Stimulated activated CD8-positive, alpha-beta memory T cell treated with anti-CD3 and anti-CD28 coated beads, Interleukin-7, amount 100 ng/mL, for 24 hours (primary cell): ENCODE measurements around the gene TRAPPC6A.

Experiments
- DNase-seq: peaks from one replicate; pipeline ENCODE4 v3.0.0-alpha.2; 2020; ENCODE audit warnings: low read depth

TRAPPC6A gene

DNA sequence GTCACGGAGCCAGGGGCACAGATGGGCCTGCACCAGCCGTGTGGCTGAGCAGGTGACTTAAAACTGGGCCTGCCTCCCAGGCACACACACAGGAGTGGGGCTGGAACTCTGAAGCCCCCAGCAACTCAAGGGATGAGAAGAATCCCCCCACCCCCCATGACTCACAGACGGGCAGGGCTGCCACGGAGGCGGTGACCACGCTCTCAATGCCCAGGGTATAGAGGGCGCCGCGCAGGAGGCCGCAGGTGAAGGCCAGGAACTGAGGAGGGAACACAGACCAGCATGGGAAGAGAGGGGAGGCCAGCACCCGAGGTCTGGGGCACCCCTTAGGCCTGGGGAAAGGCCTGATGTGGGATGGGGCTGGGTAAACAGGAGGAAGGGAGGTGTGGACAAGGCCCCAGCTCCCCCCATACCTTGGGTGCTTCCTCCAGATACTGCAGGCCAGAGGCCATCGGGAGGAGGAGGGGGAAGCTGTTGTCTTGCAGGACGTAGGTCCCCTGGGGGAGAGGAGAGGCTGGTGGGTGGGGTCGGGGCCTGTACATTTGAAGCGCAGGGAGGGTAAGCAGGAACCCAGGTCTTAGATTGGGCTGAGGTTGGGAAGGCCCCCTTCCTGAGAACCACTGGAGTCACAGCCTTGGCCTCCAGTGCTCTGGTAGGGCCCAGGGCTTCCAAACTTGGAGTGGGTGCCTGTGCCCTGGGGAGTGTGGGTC, 14.1 kb downstream of the TRAPPC6A start:
- no peak for DNase-seq

DNA sequence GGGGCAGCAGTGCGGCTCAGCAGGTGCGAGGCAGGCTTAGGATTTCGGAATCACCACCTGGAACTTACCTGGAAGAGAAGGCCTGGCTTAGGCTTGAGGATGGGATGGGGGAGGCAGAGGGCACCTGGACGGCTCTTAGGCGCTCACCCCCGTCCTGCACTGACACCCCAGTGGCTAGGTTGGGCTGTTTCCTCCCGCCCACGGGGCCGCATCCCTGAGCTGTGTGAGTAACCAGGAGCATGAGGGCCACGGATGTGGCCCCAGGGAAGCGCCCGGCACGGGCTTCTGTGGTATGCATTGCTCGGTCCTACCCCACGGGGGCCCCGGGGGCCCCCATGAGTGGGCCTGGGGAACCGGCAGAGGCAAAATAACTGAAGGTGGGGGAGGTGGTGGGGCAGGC, 14.9 kb downstream of the TRAPPC6A start:
- no peak for DNase-seq

DNA sequence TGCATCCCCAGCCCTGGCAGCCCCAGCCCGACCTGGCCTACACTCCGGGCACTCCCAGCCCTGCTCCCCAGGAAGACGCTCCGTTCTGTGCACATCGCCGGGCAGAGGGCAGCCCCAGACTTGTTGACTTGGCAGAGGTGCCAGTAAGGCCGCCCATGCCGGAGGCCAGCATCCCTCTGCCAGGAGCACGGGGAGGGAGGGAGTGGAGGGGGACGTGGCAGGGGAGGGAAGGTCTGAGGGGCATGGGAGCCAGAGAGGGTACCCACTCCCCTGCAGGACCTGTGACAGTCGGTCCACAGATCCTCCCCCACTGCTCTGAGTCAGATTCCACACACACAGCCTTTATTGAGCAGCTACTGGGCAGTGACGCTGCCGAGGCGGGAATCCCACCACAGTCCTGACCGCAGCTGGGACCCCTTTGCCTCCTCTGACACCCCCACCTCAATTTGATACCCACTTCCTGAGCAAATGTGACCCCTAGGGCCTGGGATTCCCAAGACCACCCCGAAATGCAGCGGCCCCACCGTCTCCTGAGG, 15.4 kb downstream of the TRAPPC6A start:
- no peak for DNase-seq

DNA sequence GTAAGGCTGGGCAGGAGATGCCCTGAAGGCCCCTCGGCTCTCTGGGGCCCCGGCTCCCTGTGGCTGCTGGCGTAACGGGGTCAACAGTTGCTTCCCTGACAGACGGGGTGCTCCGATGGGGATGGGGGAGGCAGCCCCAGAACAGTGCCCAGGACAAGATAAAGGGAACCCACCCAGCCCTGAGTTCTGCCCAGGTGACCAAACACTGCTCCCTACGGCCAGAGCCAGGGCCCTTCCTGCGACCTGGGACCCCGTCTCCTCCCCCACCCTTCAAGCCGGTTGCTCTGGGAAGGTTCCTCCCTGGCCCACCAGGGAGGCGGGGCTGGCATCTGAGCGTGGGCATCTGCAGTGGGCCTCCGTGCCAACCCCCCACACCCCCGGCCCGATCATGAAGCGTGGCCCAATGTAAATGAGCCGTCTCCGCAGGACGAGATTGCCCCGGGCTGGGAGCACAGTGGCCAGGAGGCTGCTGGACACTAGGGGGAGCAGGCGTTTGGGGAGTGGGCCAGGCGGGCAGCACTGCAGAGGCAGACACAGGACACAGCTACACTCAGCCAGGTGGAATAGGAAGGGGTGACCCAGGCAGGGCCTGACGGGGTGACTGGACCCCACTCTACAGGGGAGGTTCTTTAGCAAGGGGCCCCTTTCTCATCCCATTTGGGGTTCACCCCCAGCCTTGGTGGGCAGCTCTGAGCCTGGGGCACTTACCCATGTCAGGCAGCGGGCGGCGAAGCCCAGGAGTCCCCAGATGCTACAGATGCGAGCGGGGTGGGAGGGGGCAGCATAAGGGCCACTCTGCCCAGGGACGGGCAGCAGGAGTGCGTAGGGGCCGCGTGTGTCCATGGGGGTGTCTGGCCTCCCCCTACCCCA, 16.1 kb downstream of the TRAPPC6A start:
- DNase-seq, result no peak

DNA sequence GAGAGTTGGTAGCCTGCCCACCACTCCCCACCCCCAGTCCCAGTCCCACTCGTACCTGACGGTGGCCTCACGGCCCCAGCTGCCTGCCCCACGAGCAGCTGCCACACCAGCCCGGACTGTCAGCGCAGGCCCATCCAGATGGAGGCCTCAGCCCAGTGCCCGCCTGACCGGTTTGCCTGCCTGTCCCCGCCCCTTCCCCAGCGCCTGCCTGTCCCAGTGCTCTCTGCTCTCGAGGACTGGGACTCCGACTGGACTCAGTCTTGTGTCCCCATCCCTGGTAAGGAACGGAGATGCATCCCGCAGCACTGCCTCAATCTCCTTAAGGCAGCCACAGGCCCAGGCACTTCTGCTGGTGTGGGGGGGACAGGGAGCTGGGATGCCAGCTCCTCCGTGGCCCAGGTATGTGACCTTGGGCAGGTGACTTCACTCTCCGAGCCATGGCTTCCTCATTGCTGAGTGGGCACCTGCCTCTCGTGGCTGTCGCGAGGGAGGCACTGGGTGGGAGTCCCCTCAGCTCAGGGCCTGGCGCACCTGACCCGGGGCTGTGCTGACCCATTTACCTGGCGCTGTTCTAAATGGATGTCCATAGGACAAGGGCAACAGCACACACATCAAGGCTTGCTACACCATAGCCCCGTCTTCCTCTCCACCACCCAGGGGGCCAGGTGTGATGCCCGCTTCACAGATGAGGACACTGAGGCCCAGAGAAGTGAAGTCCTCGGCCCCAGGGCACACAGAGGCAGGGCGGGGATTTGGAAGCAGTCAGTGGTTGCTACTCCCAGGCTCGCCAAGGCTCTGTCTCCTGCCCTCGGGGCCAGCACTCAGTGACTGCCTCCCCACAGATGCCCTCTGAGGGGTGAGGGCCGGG, 16.9 kb downstream of the TRAPPC6A start, which contains the start of gene NKPD1:
Gene NKPD1 (minus strand): TSS at position 113 of the 868 bp plus-strand sequence. CDS start 832 bp downstream, outside the sequence.
- no peak for DNase-seq

DNA sequence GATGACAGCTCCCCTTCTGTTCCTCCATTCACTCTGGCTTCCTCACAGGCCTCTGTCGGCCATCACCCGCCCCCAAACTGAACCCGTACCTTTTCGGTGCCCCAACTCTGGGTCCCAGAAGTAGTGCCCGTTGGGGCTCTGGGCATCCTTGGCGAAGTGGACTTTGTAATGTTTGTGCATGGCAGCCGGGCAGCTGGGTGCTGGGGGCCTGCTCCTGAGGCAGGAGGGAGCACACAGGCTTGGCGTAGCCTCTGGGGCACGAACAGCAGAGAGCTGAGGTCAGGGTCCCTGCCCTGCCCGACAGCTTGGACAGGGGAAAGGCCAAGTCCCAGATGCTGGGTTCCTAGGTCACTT, 18.1 kb downstream of the TRAPPC6A start:
- DNase-seq, result no peak

DNA sequence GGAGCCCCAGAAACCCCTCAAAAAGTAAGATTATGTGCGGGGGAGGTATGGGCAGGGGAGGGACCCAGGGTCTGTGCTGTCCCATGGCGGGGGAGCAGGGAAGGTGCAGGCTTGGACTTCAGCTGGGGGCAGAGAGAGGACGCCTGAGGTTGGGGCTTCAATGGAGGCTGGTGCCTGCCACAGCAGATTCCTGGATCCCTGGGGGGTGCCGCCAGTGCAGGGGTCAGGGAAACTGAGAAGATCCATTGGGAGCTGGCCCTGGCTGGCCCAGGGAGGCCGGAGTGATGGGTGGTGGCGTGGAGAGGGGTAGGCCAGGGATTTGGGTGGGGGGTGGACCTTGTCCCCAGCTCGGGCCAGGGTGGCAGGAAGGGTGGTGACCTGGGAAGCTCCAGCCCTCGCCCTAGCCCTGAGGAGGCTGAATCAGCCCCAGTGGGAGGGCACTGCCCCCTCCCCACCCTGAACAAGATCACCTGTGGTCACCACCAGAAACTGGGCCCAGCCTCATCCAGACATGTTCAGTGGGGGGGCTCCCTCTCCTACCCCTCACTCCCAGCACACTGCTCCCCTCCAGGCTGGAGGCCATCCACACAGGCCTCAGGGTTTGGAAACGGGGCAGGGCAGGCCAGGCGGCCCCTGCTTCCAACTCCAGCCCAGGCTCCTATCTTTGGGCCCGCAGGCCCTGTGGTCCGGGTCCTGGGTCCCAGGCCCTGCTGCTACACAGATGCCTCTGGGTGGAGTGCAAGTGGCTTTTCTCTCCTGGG, 18.6 kb downstream of the TRAPPC6A start:
- DNase-seq, result no peak

DNA sequence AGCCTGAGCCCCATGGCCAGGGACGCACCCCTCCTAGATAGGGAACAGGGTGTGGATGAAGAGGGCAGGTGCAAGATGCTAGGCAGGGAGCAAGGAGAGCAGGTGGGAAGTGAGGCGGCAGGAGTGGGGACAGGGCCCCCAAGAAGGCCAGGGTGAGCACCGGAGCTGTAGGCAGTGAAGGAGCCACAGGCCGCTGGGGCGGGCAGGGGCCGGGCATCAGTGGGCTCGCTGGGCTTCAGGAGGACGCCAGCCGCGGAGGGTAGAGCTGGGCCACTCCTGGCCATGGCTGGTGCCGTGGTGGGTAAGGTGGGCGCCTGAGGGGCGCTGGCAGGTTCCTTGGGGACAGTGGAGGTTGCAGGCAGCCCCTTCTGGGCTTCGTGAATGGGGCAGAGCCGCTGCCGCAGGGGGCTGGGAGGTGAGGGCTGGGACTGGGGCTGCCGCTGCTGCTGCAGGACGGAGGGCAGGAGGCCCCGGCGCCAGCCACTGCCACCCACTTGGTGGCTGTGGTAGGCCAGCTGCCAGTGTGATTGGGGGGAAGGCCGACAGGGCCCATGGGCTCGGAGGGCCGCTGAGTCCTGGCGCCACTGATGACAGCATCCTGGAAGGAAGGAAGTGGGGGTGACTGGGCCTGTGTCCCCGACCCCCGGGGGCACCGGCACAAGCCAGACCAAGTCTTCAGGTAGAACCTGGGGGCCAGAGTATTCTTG, 19.4 kb downstream of the TRAPPC6A start:
- DNase-seq, result no peak

DNA sequence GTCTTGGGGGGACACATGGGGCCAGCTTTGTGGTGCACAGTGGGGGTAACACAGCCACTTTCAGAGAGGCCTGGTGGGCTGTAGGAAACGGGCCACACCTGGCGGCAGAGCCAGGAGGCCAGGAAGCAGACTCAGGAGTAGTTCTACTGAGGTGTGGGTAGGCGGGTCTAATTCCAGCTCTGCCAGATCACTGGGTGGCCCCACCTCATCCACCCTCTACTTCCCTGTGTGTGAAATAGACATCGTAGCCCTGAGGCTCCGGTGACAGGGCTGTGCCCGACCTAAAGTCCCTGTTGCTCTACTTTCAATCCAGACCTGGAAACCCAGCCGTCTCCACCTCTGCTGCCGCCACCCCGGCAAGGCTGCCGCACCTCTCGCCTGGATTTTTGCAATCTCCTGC, 21.3 kb downstream of the TRAPPC6A start:
- no peak for DNase-seq

DNA sequence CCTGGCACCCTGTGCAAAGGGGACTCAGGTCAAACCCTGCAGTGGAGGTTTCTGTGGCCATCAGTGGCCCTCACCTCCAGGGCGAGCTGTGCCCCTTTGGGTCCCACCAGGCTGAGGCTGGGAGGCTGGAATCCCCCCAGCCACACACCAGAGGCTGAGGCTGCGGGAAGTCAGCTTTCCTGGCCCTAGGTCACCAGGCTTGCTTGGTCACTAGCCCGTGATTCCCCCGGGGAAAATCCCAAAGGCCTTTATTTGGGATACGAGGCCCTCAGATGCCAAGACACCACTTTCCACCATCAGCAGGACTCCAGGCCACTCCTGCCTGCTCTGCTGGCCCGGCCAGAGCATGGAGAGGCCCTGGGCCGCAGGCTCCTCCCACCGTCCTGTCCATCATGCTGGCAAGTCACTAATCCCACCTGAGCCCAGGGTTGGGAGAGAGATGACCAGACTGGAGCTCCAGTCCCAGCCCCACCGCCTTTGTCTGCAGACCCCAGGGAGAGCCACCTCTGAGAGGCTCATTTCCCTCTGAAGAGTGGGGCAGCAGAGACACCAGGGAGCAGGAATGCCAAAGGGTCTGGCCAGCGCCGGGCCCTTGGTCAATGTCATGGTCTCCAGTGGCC, 21.9 kb downstream of the TRAPPC6A start:
- DNase-seq, result no peak

DNA sequence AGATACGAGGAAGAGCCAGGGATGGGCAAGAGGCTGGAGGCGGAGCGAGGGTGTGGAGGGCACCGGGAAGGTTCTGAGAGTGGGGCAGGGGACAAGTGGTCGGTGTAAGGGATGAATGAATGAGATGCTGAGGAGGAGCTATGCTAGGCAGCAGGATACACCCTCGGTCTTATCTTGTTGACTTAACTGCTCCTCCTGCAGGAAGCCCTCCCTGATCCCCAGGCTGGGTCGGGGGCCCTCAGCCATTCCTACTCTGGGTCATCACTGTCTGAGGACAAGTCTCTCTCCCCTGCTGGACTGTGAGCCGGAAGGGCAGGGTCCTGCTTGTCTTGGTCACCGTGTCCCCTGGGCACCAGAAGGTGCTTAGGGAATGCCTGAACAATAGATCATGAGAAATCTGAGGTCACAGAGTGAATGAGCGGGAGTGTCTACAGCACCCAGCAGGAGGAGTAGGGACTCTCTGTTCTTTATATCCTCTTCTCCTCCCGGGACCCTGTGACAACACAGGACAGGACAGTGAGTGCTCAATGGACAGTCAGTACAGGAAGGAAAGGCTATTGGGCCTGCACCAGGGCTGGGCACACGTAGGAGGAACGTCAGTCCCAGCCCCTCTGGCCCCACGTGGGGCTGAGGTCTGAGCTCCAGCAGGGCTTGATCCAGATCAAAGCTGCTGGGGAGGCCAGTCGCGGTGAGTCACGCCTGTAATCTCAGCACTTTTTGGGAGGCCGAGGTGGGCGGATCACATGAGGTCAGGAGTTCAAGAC, 23.8 kb downstream of the TRAPPC6A start:
- DNase-seq, result no peak

DNA sequence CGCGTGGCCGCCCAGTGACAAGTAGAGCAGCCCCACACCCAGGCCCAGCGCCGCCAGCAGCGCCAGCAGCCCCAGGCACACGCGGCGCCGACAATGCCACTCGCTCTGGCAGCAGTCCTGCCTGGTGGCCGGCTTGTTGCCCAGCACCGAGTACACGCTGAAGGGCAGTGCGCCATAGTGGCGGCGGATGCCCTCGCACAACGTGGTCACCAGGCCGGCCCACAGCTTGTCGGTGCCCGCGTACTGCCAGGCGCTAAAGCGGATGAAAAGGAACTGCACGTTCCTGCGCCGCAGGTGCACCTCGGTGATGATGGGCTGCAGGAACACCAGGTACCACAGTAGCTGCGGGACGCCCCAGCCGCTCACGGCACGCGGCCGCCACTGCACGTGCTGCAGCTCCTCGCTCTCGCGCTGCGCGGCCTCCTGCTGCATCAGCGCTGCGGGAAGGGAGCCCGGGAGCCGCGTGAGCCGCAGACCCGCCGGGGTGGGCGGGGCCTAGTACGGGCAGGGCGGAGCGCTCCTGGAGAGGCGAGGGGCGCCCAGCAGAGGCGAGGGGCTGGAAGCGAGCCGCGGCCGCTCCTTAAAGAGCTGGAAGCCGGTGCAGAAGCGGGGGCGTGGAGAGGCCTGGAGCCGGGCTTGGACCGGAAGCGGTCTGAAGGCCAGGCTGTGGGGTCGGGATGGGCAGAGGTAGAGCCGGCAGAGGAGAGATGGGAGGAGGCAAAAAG, 24.5 kb downstream of the TRAPPC6A start:
- DNase-seq, result no peak

DNA sequence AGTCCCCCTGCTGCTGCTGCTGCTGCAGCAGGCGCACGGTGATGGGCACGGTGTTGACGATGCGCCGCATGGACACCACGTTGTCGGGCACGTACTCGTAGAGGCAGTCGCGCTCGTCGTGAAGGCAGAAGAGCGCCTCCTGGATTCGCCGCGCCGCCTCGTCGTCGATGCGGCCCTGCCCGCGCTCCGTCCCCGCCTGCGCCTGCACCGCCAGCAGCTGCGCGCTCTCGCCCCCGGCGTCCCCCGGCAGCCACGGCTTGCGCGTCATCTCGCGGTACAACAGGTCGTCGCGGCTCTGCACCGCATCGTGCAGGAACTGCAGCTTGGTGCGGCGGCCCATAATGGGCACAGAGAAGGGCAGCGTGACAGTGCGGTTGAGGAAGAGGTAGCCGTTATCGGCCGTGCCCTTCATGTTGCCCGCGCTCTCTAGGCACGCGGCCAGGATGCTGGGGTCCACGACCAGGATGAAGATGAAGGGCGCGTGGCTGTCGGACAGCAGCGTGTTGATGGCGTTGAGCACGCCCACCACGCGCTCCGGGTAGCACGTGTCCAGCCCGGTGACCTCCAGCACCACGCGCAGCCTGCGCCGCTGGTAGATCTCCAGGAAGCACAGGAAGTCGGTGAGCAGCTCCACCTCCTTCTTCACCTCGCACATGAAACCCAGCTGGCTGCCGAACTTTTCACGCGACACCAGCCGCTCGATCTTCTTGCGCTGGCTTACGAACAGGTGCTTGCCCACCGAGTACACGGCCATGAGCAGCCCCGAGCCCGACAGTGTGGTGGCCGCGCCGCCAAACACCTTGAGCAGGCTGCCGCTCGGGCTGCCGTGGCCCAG, 25.3 kb downstream of the TRAPPC6A start:
- DNase-seq, result no peak

DNA sequence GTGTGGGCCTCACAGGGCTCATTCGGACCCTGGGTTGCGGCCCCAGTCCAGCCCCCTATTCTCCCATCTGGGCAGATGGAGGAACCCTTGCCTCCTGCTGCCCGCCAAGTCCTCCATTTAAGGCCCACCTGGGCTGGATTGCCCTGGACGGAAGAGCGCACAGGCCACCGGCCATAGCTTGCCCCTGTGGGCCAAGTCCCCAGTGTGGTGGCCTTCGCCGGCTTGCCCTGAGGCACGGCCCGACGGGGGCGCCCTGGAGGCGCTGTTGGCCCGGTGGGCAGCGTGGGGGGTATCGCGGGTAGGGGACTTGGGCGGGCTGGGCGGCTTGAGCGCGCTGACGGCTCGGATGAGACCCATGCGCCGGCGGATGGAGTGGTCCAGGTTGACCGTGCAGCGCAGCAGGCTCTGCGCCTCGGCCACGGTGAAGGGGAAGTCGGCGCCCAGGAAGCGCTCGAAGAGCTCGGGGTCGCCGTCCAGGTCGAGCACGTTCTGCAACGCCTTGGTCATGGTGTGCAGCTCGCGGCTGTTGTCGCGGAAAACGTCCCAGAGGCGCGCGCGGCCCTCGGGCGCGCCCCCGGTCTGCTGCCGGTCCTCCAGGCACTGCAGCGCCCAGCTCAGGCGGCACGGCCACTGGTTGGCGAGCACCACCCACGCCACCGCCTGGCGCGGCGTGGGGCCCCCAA, 26.1 kb downstream of the TRAPPC6A start:
- no peak for DNase-seq

DNA sequence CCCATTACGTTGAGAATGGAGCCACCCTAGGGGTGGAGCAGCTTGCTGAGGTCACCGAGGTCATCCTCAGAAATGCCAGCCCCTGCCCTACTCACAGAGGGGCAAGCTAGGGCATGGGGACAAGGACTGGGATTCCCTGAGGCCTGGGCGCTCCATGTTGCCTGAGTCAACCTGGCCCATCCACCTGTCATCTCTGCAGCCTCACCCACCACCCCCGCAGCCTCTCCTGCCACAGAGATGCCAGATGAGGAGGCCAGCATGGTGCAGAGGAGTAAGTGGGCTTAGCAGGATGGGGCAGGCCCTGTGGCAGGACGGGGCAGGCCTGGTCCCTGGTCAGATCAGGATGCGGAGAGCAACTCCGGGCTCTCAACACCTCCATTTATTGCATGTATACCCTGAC, 26.7 kb downstream of the TRAPPC6A start:
- DNase-seq, result no peak

DNA sequence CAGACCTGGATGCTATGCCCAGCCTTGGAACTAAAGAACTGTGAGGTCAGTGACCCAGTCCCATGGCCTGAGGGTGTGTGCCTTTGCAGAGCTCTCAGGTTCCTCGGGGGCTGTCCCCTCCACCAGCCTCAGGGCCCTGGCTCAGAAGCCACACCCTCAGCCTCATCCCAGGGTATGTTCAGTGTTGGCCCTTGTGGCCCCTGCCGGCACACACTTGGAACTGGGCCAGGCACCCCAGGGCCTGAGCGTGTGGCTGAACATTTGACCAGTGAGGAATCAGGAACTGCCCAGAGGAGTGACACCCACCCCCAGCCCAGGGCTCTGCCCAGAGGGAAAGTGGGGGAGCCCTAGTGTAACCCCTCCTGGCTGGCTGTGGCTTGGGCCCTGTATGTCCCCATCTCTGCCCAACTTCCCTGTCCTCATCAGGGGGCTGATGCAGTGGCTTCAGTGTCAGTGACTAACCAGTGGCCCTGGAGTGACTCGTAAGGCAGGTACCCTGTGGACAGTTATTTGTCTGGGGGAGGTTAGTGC, 27.2 kb downstream of the TRAPPC6A start:
- DNase-seq, result no peak

DNA sequence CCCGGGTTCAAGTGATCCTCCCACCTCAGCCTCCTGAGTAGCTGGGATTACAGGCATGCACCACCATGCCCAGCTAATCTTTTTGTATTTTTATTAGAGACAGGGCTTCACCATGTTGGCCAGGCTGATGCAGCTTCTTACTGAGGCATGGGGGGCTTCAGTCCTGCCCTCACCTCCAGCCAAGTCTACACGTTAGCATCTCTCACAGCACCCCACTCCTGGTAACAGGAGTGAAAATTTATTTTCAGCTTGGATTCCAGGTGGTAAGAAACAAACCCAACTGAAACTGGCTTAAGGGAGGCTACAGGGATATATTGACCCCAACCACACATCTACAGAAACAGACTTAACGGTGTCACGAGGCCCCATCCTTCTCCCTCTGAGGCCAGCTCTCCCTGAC, 27.9 kb downstream of the TRAPPC6A start:
- DNase-seq, result no peak
